Spleen (tissue), 7 donors: ENCODE results near the gene ADAMTS6.

Source experiments
- CTCF ChIP-seq, 11 experiments: fragments of 200-600 bp in 7 of 11; fragments of 450-650 bp in 4 of 11; sonication (generic) in 4 of 11; IDR thresholded peaks in 8 of 11; conservative IDR thresholded peaks in 3 of 11; 1 replicate in 7 of 11; 2 replicates in 4 of 11; pipeline versions ENCODE4 v1.4.0 to v1.8.0; 2016 to 2021; ENCODE audit warnings: antibody characterized with exemption in 11 of 11, inconsistent platforms in 4 of 11, mild to moderate bottlenecking in 1 of 11
- POLR2AphosphoS5 ChIP-seq, 3 donors: sonication (generic); formaldehyde crosslinking; IDR thresholded peaks; one replicate each; pipeline ENCODE4 v1.5.1; 2017; ENCODE audit warnings: antibody characterized with exemption in 3 of 3
- donor health status: DM: no; HTN: no; CAD: no; lungs with moderate emphysema.
- donor health status: DM: no; HTN: no; CAD: no.
- donor health status: DM: no; HTN: no; CAD: no.

DNA sequence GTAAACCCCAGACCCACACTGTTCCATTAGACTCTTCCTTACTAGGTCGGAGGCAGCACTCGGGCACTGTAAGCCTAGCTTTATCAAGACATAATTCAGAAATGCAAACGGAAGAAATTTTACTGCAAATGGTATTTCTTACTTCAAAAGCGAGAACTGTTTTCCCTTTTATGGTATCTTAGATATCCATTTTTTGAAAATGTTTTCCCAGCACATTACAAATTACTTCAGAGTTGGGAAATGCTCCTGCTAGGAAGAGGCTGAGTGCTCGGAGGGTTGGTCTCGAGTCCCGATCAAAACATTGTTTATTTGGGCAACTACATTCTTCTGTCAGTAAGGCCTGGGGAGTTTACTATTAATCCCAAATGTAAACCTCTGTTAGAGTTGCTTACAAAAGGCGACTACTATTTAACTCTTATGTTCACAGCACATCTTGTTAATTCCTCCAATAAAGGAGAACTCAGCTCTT, 380.1 kb downstream of the ADAMTS6 start:
- TF ChIP-seq POLR2AphosphoS5 (IDR thresholded peaks at IDR 0.05) = no peak
- TF ChIP-seq CTCF (IDR thresholded peaks at IDR 0.05 in 8 of 11, conservative IDR thresholded peaks at IDR 0.05 in 3 of 11) = no peak
